Caki2 (cell line): ENCODE data around the gene CREBBP. TPM values are rescaled to one million over a fixed set of nuclear protein-coding genes. Genes with fewer than 3 reads are reported as not detected.

Source experiments
- DNase-seq: peaks from one replicate; pipeline ENCODE4 v3.0.0-alpha.2; 2015; ENCODE audit warnings: low read depth
- in situ Hi-C: cut with HindIII; loops from 2 replicates; pipeline ENCODE4 v1.10.0; 2016; ENCODE audit warnings: low sequenced_read_pairs, low pct_unique_long_range_greater_than_20kb, mixed read lengths
- total RNA-seq: library from RNA; depleted of rRNA; stranded (reverse); fragments of >200 nt; shearing (Covaris generic); gene quantifications from 2 replicates; pipeline ENCODE4 v1.2.3, GENCODE V29; 2014; ENCODE audit warnings: low replicate concordance

The CREBBP gene
- total RNA-seq, 1 experiment from 2014 or later, result 5.6 TPM

- no peak for DNase-seq
- in situ Hi-C loops, result no loop called here
Measured at GRCh38 chr16:3788711-3789374, 91.7 kb downstream of the CREBBP start.

- in situ Hi-C loops, result no loop called here
- DNase-seq, result no peak
Measured at GRCh38 chr16:3787924-3788661, 92.4 kb downstream of the CREBBP start.

- no peak for DNase-seq
- in situ Hi-C loops, result no loop called here
Measured at GRCh38 chr16:3785413-3785812, 95.1 kb downstream of the CREBBP start.

- in situ Hi-C loops, result no loop called here
- no peak for DNase-seq
Measured at GRCh38 chr16:3783516-3783915, 97.0 kb downstream of the CREBBP start.

GRCh38 chr16:3782566-3782965 is 97.9 kb downstream of the CREBBP start:
- no peak for DNase-seq
- in situ Hi-C loops, result no loop called here

GRCh38 chr16:3781421-3781820 is 99.1 kb downstream of the CREBBP start:
- no peak for DNase-seq
- in situ Hi-C loops, result no loop called here

GRCh38 chr16:3780570-3780969 is 99.9 kb downstream of the CREBBP start:
- in situ Hi-C loops, result no loop called here
- peak; percentile 70 for DNase-seq

GRCh38 chr16:3776316-3776715 is 104.2 kb downstream of the CREBBP start:
- no peak for DNase-seq
- in situ Hi-C loops, result no loop called here

- no peak for DNase-seq
- in situ Hi-C loops, result no loop called here
Measured at GRCh38 chr16:3774819-3775218, 105.7 kb downstream of the CREBBP start.

- no peak for DNase-seq
- in situ Hi-C loops, result no loop called here
Measured at GRCh38 chr16:3774156-3774767, 106.3 kb downstream of the CREBBP start.

- no peak for DNase-seq
- in situ Hi-C loops, result no loop called here
Measured at GRCh38 chr16:3773663-3774062, 106.8 kb downstream of the CREBBP start.

GRCh38 chr16:3771513-3771912 is 109.0 kb downstream of the CREBBP start:
- no peak for DNase-seq
- in situ Hi-C loops, result no loop called here

- in situ Hi-C loops, result no loop called here
- no peak for DNase-seq
Measured at GRCh38 chr16:3770530-3770929, 110.0 kb downstream of the CREBBP start.

- no peak for DNase-seq
- in situ Hi-C loops, result no loop called here
Measured at GRCh38 chr16:3769942-3770341, 110.6 kb downstream of the CREBBP start.

- no peak for DNase-seq
- in situ Hi-C loops, result no loop called here
Measured at GRCh38 chr16:3769013-3769412, 111.5 kb downstream of the CREBBP start.

GRCh38 chr16:3767333-3767986 is 113.1 kb downstream of the CREBBP start:
- DNase-seq, result no peak

GRCh38 chr16:3766177-3766576 is 114.3 kb downstream of the CREBBP start:
- no peak for DNase-seq
- in situ Hi-C loops, result no loop called here

More at GRCh38 chr16:3767333-3767986, 113.1 kb downstream of the CREBBP start:
- in situ Hi-C loops, result no loop called here

GRCh38 chr16:3764409-3764808 is 116.1 kb downstream of the CREBBP start:
- DNase-seq, result no peak
- in situ Hi-C loops, result no loop called here
